ENCODE data around the gene BCAS3.

DNA sequence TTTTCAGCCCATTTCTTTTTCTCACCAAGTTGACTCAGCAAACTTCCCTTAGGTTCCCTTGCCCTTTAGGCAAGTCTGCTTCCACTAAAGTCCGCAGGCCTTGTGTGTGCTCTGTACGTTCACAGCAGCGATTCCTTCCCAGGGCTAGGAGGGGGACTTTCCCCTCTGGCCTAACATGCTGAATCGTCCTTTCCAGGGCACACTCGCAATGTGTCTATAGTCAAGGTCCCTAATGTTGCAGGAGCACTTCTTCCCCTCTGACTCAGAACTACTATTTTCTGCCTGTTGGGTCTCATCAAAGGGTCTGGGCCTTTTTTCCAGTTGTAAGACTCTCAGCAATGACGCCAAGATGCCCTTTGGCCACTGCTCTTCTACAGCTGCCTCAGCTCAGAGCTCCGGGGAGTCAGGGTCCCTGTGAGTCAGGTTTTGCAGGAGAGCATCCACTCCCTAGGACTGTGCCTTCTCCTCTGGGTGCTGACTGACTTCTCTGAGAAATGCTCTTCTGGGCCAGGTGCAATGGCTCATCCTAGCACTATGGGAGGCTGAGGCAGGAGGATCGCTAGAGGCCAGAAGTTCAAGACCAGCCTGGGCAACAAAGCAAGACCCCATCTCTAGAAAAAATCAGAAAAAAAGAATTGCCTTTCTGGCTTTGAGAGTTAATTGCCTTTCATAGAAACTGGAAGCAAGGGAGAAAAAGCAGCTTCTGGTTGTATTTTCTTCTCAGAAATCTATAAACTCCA is 657.6 kb downstream of the BCAS3 start:
- no peak for TF ChIP-seq EZH2phosphoT487 (IDR thresholded peaks at IDR 0.05; ENCODE audit: insufficient read depth, low read depth)
- no peak for TF ChIP-seq EZH2 (IDR thresholded peaks at IDR 0.05; ENCODE audit: insufficient read depth, poor library complexity, severe bottlenecking)
